ENCODE data around the gene FN1. TPM values are rescaled to one million over a fixed set of nuclear protein-coding genes. Genes with fewer than 3 reads are reported as not detected.

Gene FN1
- total RNA-seq, 1 donor from 2014 or later, result 226 TPM

DNA sequence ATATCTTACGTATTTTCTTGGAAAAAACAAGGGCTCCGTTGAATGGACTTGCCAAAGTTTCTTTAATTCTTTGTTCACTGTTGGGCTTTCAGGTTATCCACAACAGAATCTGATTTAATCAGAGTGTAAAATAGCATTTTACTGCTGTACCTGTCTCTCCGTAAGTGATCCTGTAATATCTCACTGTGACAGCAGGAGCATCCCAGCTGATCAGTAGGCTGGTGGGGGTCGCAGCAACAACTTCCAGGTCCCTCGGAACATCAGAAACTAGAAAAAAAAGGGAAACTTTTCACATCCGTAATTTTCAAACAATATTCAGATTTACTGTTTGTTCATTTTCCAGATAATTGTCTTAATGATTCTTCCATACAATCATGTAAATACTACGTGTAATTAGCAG, 51.2 kb downstream of the FN1 start:
- no peak for DNase-seq (ENCODE audit: low read depth in 2 of 2)

- no peak for DNase-seq (ENCODE audit: low read depth in 2 of 2)
Observed at GRCh38 chr2:215383652-215384279, 52.1 kb downstream of the FN1 start.

- no peak for DNase-seq (ENCODE audit: low read depth in 2 of 2)
Observed at GRCh38 chr2:215382480-215382879, 53.4 kb downstream of the FN1 start.

- DNase-seq (ENCODE audit: low read depth in 2 of 2), result no peak
Observed at GRCh38 chr2:215382011-215382410, 53.9 kb downstream of the FN1 start.

GRCh38 chr2:215380699-215381098, 55.2 kb downstream of the FN1 start:
- no peak for DNase-seq (ENCODE audit: low read depth in 2 of 2)

DNA sequence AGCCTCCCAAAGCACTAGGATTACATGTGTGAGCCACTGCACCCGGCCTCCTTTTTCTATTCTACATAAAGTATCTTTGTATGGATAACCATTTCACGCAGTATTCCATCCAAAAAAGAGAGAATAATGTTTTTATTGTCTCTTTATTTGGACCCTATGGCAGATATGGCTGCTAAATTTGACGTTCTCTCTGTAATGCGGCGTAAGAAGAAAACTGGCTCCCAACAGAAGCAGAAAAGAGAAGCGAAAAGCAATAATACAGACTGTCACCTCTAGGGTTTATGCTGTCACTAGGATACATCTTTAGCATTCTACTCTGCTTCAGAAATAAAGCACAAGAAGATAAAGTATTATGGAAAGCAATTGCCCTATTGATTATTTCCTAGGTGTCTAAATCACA, 55.9 kb downstream of the FN1 start:
- no peak for DNase-seq (ENCODE audit: low read depth in 2 of 2)

- no peak for DNase-seq (ENCODE audit: low read depth in 2 of 2)
Observed at GRCh38 chr2:215379039-215379438, 56.8 kb downstream of the FN1 start.

DNA sequence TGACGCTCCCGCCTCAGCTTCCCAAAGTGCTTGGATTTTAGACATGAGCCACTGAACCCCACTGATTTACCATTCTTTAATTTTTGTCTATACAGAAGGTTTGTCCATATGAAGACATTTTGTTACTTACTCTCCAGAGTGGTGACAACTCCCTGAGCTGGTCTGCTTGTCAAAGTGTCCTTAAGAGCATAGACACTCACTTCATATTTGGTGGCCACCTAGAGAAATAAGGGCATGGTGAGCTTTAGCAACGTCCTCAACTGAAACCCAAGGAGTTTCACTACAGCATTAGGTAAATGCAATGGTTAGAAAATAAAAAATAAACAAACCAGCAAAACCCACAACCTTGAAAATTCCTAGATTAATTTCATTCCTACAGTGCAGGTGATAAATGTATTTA, 57.8 kb downstream of the FN1 start:
- DNase-seq (ENCODE audit: low read depth in 2 of 2), result no peak

DNA sequence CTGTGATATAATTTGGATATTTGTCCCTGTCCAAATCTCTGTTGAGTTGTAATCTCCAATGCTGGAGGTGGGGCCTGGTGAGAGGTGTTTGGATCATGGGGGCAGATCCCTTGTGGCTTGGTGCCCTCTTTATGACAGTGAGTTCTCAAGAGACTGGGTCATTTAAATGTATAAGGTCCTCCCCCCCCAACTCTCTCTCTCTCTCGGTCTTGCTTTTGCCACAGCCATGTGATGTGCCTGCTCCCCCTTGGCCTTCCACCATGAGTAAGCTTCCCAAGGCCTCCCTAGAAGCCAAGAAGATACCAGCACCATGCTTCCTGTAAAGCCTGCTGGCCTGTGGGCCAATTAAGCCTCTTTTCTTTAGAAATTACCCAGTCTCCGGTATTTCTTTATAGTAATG, 58.6 kb downstream of the FN1 start:
- DNase-seq (ENCODE audit: low read depth in 2 of 2), result no peak

GRCh38 chr2:215376103-215376780, 59.6 kb downstream of the FN1 start:
- no peak for DNase-seq (ENCODE audit: low read depth in 2 of 2)

DNA sequence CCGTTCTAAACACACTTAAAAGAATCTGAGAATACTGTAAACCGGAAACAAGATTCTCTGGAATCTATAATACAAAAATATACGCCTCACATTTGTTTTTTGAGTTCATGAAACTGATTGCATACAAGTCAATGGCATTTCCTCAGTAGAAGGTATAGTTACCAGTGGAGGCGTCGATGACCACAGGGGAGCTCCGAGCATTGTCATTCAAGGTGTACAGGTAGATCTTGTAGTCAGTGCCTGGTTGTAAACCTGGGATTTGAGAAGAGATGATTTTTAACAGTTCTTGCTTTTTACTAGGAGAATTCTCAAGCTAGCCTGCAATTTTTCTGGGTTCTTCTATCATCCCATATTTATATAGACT, 60.4 kb downstream of the FN1 start:
- no peak for DNase-seq (ENCODE audit: low read depth in 2 of 2)

DNA sequence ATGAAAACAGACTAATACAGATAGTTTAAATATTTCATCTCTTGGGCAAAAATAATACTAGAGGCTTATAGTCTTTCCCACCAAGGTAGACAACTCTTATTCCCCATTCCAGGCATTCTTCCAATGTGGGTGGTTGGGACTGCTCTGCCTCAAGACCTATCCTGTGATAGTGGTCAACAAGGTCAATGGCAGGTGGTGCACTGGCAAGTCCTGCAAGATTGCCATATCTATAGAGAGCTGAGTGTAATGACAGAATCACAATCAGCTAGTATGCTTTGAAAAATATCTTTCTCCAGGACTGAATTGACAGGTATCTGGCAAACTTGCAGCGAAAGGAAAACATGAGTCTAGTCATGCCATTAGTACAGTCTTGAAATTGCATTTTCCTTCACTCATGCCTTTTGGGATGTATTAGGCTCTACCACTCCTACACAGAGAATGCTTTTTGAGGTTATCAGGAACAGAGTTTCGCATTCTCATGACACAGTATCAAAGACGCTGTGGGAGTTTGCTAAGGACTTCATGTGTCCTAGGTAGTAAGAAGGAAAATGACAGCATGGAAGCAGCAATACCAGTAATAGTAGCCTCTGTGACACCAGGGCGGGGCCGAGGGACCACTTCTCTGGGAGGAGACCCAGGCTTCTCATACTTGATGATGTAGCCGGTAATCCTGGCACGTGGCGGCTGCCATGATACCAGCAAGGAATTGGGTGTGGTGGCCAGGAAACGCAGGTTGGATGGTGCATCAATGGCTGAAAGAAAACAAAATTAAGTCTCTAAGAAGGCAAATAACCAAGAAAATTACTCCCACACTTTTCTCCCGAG, 61.0 kb downstream of the FN1 start:
- DNase-seq (ENCODE audit: low read depth in 2 of 2), result no peak

DNA sequence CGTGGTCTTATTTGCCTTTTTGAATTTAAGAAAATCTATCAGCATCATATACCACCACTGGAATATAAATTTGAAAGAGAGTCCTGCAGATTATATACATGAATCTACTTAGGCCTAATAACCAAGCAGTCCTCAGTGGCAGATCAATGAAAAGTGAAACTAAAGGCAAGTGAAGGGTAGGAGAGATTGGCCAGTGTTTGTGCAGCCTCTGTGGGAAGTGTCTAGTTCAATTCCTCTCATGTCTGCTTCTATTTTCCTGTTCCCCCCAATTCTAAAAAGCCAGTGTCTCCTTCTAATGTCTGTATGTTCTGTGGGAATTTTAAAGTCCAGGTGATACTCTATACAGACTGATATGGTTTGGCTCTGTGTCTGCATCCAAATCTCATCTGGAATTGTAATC, 61.9 kb downstream of the FN1 start:
- no peak for DNase-seq (ENCODE audit: low read depth in 2 of 2)

GRCh38 chr2:215372968-215373649, 62.8 kb downstream of the FN1 start:
- DNase-seq (ENCODE audit: low read depth in 2 of 2), result no peak

DNA sequence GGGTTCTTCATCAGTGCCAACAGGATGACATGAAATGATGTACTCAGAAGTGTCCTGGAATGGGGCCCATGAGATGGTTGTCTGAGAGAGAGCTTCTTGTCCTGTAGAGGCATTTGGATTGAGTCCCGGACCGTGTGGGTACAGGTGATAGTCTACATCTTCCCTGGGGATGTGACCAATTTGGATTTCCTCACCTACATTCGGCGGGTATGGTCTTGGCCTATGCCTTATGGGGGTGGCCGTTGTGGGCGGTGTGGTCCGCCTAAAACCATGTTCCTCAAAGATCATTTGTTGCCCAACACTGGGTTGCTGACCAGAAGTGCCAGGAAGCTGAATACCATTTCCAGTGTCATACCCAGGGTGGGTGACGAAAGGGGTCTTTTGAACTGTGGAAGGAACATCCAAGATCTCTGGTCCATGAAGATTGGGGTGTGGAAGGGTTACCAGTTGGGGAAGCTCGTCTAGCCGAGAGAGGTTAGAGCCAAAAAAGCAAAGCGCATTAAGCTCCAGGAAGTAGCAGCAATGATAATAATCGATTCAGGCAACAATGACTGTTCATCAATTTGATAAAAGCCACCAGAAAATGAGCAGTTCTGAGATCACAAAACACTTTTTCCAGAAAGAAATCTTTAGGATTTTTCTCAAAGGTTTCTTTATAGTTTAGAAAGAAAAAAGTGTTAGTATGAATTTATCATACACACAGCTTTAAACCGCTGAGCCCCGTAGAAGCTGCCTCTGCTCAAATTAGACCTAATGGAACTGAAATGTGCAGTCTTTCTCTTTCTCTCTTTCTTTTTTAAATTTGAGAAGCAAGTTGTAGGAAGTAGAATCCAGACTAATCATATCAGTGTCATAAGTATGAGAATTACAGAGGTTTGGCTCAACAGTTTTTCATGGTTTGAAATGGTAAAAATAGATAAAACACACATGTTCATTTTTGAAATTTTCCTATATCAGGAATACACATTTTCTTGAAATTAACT, 63.7 kb downstream of the FN1 start:
- no peak for DNase-seq (ENCODE audit: low read depth in 2 of 2)

DNA sequence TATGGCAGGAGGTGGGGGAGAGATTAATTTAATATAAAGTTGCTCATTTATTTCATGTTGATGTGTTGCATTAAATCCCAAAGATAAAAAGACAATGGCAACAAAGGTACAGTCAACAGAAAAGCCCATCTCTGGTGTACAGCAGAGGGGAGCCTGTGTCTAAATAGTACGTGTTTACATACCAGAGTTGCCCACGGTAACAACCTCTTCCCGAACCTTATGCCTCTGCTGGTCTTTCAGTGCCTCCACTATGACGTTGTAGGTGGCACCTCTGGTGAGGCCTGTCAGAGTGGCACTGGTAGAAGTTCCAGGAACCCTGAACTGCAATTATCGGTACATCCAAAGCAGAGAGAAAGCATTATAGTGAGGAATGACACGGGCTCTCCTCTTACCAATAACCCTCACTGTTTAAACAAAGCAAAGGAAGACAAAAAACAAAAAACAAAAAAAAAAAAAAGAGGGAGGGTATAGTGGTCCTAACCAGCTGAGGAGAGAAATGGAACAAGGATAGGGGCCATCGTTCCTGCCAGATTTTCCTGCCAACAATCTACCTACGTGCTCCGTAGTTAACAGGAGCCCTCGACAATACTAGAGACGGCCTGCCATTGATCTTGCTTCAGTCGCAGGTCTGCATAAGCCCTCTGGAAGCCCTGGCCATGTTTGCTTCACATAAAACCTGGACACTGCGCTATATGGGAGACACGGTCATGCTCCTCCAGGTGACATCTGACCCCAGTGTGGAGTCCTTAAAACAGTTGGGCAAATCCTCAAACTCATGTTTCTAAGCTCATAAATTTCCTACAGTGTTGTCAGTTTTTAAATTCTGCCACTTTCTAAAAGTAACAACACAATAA, 65.5 kb downstream of the FN1 start:
- no peak for DNase-seq (ENCODE audit: low read depth in 2 of 2)

DNA sequence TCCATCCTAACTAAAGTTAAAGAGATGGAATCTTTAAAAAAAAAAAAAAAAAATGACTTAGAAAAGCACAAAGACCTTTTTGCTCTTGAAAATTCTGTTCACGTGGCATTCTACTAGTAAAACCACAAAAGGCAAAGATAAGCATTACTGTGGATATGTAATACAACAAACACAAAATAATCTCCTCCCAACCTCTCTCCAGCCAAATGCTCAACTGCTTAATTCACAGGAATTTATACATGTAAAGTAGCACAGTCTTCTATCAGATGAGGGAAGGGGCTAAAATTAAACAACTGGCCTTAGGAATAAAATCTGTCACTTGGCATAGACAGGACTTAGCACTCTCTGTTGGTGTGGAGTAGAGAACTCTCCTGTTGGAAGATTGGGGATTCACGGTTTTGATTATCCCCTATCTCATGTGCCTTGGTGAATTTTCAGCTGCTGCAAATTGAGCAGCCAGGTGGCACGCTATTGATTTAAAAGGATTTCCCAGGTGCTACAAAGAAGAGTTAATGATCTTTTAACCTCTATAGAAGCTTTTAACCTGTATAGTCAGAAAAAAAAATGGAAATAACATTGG, 66.6 kb downstream of the FN1 start:
- no peak for DNase-seq (ENCODE audit: low read depth in 2 of 2)

GRCh38 chr2:215368493-215368809, 67.4 kb downstream of the FN1 start:
- DNase-seq (ENCODE audit: low read depth in 2 of 2), result no peak

DNA sequence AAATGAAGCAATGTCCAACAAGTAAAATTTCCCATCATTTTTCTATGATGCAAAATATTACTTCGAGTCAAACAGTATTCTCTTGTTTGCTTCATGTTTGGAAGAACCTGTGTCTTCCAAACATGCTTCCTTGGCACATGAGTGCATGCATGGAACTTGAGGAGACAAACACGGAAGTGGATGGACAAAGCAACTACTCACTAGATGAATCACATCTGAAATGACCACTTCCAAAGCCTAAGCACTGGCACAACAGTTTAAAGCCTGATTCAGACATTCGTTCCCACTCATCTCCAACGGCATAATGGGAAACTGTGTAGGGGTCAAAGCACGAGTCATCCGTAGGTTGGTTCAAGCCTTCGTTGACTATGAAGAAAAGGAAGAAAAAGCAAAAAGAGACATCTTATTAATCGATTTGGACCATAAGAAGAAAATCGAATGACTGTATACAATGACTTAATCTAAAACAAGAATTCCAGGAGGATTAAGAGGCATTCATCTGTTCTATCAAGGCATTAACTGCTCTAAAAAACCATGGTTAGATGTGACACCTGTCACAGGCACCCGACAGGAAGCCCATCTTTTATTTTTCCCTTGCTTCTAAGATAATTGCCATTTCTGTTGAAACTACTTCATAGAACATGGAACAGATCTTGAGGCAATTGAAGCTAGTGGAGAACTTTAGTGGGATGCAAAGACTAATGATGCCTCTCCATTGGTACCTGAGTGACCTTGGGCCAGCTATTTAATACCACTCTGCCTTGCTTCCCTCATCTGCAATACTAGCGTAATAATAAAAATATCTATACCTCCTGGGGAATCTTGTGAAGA, 68.0 kb downstream of the FN1 start:
- peak in 1 of 2 donors; percentile 48 for DNase-seq (ENCODE audit: low read depth in 2 of 2)

Data from dermis microvascular lymphatic vessel endothelial cell (primary cell).